Dedifferentiated amniotic fluid mesenchymal stem cell (primary cell): ENCODE measurements around the gene DYSF.

Experiments
- DNase-seq: peaks from one replicate; pipeline ENCODE4 v3.0.0-alpha.2; 2016; ENCODE audit errors: extremely low spot score

Gene DYSF

GRCh38 chr2:71691747-71692441, 238.5 kb downstream of the DYSF start:
- DNase-seq = no peak

GRCh38 chr2:71692621-71693277, 239.4 kb downstream of the DYSF start:
- no peak for DNase-seq

DNA sequence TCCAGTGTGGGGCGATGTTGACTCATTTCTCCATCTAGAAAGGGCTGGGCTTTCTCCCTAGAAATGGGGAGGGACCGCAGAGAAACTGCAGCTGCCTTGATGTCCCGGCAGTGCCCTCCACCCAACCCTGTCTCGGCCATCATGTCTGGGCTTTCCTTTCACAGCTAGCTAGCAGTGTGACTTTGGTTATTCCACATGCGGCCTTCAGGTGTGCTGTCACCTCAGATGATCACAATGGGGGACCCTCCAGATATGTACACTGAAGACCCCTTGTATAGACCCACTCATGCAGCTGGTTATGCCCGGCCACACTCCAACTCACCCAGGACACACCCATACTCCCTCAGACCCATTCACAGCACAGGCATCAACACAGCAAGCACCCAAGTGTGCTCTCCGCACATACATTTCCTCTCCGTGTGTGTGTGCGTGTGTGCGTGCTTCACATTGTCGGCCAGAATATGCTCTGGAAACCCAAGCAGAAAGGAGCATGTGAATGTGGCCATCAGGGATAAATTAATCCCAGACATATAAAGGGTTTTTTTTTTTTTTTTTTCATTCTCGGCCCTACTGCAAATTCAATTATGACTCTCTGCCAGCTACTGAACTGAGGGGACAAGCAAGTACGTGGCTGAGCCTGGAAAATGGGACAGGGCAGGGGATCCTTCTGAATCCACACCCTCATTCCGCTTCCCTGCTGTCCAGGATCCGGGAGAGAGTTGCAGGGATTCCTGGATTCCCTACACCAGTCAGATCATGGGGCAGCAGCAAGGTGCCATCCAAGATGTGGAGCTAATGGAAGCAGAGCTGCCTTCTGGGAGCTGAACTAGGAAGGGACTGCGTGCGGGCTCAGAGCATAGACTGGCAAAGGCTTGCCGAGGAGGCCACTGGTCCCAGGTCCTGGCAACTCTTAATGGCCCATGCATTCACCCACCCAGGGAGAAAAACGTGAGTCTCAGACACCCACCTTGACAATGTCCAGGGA, 240.2 kb downstream of the DYSF start:
- no peak for DNase-seq

GRCh38 chr2:71694501-71695234, 241.3 kb downstream of the DYSF start:
- no peak for DNase-seq

GRCh38 chr2:71695235-71696120, 242.1 kb downstream of the DYSF start:
- DNase-seq = no peak

GRCh38 chr2:71696381-71696780, 243.0 kb downstream of the DYSF start:
- no peak for DNase-seq

GRCh38 chr2:71697106-71698004, 244.0 kb downstream of the DYSF start:
- DNase-seq = no peak

GRCh38 chr2:71699428-71699827, 246.1 kb downstream of the DYSF start:
- no peak for DNase-seq

GRCh38 chr2:71700041-71700657, 246.8 kb downstream of the DYSF start:
- no peak for DNase-seq

DNA sequence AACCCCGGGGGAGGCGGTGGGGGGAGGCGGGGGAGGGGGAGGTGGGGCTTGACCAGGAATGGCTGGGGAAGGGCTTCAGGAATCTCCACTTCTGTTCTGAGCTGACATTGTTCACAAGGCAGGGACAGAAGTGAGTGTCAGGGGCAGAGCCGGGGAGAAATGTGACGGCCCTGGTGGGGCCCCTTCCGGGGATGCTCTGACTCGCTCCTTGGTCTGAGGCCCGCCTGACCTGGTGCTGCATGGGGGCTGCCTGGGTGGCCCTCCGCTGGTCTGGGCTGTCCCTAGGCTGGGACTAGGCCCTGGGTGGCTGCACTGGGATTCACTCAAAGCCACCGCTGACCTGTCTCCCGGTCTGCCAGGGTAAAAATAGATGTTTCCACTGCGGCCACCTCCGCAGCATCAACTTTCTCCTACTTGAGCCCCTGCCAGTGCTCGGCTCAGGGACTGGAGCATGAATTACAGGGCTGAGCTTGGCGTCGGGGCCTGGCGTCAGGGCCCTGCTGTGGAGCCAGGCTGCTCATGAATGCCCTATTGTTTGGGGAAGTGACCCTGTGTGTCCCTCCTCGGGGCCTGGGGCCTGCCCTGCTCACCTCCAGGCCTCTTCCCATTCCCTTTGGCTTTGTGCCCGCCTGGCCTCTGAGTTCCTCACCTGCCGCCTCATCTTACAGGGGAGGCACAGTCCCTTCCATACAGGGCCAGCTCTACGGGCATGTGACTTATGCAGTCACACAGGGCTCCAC, 247.5 kb downstream of the DYSF start:
- no peak for DNase-seq

GRCh38 chr2:71702071-71702970, 249.0 kb downstream of the DYSF start:
- no peak for DNase-seq

DNA sequence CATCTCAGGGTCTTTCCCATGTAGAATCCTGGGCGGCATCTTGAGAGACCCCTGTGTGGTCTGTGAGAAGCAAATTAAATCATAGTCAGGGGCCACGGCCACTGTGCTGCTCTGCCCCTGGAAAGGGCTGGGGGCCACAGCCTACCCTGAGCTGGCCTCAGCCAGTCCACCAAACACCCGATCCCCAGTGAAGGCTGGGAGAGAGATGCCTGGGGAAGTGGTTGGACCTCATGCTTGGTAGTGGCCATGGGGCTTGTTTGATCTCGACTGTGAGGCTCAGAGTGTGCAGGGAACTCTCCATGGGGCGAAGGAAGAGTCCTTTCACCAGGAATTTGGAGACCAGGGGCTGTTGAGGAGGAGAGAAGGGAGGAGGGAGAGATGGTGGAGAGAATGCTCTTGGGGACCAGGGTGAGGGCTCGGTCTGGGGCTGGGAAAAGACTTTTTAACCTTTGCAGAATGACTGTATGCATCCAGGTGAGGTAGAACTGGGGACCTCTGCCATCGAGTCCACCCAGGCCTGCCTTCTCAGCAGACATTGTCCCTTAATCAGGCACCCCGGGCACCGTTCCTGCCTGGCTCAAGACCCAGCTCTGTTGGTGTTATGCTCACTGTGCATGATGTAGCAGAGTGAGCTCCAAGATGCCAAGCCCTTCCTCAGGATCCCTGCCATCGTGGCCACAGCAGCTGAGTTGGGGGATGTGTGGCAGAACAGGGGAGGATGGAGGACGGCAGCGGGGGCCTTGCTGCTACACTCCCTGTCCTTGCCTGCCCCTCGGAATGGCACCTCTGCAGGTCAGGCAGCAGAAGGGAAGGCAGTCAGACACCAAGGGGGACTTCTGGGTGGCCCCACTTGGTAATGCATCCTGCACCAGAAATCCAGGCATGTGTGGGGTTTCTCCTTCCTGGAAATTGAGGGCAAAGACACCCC, 249.9 kb downstream of the DYSF start:
- no peak for DNase-seq

DNA sequence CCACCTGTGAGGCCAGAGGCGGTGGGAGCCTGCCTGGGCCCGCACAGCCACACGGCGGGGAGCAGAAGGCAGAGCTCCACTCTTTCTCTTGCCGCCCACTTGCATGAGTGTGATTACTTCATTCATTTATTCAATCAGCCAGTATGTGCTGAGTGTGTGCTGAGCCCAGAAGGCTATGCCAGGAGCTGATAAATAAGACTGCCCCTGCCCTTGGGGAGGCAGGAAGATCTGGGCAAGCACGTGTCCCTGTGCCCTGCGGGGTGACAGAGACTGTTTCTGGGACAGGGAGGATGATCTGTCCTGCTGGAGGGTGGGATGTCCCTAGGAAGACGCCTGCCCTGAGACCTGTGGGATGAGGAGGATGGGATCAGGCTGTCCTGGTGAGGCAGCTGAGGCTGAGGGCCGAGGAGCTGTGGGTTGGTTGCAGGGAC, 250.8 kb downstream of the DYSF start:
- no peak for DNase-seq

DNA sequence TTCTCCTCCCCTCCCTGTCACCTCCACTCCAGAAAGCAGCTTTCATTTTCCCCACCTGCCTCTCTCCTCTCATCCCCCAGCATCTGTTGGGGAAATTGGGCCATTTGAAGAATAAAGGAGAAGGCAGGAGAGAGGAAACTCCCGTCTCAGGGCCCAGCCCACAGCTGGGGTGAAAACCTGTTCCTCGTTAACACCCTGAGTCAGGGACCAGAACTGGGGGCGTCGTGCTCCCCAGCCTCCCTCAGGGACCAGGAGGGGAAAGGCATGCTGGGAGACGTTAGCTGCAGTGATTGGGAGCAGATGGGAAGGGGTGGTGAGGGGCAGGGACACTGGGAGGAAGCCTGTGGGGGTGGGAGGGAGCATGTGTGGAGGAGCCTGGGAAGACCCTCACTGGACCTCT, 251.3 kb downstream of the DYSF start:
- no peak for DNase-seq

- no peak for DNase-seq
These were observed 252.0 kb downstream of the DYSF start for GRCh38 chr2:71705171-71705960.
